Measurements from ENCODE around the gene HHAT.

The HHAT gene

DNA sequence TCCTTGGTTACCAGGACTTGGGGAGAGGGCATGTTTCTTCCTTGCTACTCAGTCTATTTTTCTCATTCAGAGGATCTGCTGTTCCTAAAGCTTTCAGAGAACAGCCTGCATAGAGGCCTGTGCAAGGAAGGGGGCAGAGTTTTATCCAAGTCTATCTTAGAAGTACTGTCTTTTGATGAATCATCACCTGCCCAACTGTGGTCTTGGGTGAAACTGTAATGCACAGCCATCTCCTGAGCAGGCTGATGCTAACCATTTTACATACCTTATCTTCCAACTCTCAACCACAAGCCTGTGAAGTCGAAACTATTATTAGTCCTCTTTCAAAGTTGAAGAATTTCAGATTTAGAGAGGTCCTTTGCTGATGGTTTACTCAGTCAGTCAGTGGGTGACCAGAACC lies 368.0 kb downstream of the HHAT start:
- TF ChIP-seq, protein P1, sequence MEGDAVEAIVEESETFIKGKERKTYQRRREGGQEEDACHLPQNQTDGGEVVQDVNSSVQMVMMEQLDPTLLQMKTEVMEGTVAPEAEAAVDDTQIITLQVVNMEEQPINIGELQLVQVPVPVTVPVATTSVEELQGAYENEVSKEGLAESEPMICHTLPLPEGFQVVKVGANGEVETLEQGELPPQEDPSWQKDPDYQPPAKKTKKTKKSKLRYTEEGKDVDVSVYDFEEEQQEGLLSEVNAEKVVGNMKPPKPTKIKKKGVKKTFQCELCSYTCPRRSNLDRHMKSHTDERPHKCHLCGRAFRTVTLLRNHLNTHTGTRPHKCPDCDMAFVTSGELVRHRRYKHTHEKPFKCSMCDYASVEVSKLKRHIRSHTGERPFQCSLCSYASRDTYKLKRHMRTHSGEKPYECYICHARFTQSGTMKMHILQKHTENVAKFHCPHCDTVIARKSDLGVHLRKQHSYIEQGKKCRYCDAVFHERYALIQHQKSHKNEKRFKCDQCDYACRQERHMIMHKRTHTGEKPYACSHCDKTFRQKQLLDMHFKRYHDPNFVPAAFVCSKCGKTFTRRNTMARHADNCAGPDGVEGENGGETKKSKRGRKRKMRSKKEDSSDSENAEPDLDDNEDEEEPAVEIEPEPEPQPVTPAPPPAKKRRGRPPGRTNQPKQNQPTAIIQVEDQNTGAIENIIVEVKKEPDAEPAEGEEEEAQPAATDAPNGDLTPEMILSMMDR (IDR thresholded peaks at IDR 0.05; ENCODE audit: control extremely low read depth, extremely low read depth, low read depth, missing control alignments) = no peak
- CTCF ChIA-PET = interaction anchor here (1.8 kb wide), 1 partner anchor 11 kb away, joined by 11 read pairs; no protein-coding TSS in a partner anchor
- POLR2A ChIA-PET = no interaction called here
- DNase-seq (ENCODE audit: extremely low spot score) = peak; percentile 59

DNA sequence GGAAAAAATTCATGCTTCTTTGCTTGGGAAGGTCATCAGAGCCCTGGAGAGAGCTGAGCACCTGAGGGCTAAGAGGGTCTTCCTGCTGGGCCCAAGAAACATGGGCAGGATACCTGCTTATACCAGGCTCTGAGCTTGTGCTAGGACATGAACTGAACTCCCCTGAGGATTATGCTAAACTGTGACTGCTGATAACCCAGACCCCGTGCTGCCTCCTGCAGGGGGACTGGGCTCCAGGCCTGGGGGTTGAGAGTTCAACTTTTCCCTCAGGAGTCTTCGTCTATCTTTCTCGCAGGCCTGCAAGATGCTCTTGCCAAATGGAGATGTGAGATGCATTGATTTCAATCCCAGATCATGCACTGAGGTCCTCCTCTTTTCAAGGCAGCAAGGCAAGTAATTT lies 368.5 kb downstream of the HHAT start:
- TF ChIP-seq, protein P1 (IDR thresholded peaks at IDR 0.05; ENCODE audit: control extremely low read depth, extremely low read depth, low read depth, missing control alignments) = no peak
- no peak for DNase-seq (ENCODE audit: extremely low spot score)
- ChIA-PET POLR2A (no interaction called here), CTCF (interaction anchor here (1.8 kb wide), 1 partner anchor 12 kb away, joined by 11 read pairs; no protein-coding TSS in a partner anchor)

DNA sequence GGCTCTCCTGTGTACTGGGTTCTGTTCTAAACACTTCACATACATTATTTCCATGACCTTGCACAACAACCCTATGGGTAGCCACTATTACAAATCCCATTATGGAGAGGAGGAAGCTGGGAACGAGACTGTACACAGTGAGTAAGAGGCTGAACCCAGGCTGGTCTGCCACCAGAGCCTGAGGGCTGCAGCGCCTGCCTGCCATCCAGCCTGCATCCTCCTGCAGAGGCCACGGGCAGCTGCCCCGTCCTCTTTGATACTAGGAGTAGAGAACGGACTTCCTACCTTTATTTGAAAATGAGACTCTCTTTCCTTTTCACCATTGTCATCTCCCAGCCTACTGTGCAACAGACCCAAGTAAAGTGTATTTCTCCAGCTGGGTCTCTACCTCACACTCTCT lies 370.0 kb downstream of the HHAT start:
- no peak for DNase-seq (ENCODE audit: extremely low spot score)
- ChIA-PET CTCF (interaction anchor here (1.8 kb wide), 1 partner anchor 10 kb away, joined by 5 read pairs; no protein-coding TSS in a partner anchor), POLR2A (no interaction called here)
- TF ChIP-seq, protein P1 (IDR thresholded peaks at IDR 0.05; ENCODE audit: control extremely low read depth, extremely low read depth, low read depth, missing control alignments) = no peak

DNA sequence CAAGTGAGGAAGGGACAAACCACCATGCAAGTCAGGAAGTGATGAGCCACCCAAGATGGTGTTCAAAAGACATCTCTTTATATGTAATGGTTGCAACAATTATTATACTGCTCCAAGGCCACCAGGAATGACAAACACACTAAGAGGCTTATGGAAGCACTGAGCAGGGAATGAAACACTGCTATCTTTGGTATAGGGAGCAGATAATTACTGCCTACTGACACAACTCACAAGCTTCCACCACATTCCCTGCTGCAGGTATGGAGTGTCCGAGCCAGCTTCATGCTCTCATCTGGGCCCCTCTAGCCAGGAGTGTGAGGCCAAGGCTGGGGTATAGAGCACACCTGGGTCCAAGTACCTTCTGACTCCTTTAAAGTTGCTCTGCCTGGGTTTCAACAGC lies 371.4 kb downstream of the HHAT start:
- POLR2A ChIA-PET = no interaction called here

DNA sequence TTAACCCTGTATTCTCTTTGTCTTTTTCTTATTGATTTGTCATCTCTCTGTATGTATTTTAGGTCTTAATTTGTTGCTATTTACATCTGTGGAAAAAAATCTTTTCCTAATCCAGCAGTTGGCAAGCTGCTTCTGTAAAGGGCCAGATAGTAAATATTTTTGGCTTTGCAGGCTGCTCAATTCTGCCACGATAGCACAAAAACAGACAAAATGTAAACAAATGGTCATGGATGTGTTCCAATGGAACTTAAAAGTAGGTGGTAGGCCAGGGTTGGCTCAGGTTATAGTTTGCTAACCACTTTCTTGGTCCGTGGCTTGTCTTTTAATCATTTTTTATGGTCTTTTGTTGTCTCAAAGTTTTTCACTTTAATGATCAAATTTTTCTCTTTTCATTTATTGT lies 371.8 kb downstream of the HHAT start:
- CTCF ChIA-PET = interaction anchor here (1.3 to 1.6 kb wide), 2 partner anchors 22 to 28 kb away, joined by 3 read pairs; no protein-coding TSS in a partner anchor
- POLR2A ChIA-PET = no interaction called here
- TF ChIP-seq, protein P1 (IDR thresholded peaks at IDR 0.05; ENCODE audit: control extremely low read depth, extremely low read depth, low read depth, missing control alignments) = no peak
- no peak for DNase-seq (ENCODE audit: extremely low spot score)

More for the DNA sequence above, 371.4 kb downstream of the HHAT start:
- CTCF ChIA-PET = interaction anchor here (1.3 kb wide), 1 partner anchor 21 kb away, joined by 3 read pairs; no protein-coding TSS in a partner anchor
- DNase-seq (ENCODE audit: extremely low spot score) = no peak
- TF ChIP-seq, protein P1 (IDR thresholded peaks at IDR 0.05; ENCODE audit: control extremely low read depth, extremely low read depth, low read depth, missing control alignments) = no peak

DNA sequence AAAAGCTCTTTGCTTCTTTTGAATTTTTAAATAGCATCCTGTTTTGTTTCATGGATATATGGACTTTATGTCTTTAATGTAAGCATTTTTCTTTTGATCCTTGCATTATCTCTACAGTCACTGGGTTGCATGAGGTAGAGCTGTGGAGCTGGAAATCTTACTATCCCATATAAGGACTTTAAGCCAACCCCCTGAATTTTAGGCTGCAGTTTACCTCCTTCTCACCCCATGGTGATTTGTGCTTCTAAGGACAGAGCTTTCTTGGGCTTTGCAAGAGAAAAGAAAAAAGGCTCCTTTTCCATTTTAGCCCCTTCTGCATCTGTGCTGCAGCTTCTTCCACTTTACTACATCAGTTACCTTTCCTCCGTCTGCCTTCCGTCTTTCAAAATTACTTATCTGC lies 373.8 kb downstream of the HHAT start:
- DNase-seq (ENCODE audit: extremely low spot score) = no peak
- TF ChIP-seq, protein P1 (IDR thresholded peaks at IDR 0.05; ENCODE audit: control extremely low read depth, extremely low read depth, low read depth, missing control alignments) = no peak
- ChIA-PET CTCF (interaction anchor here (1.2 kb wide), 1 partner anchor 21 kb away, joined by 3 read pairs; no protein-coding TSS in a partner anchor), POLR2A (no interaction called here)

All from GM10248 (cell line).